SKM-1 treated with dmso at 0.1 percent for 144 hours (cell line): ENCODE results near the gene ACAT2.
A peak's percentile ranks its signal among the peaks of the same experiment; 100 is the strongest.
"Not testable (repeated sequence)": the region's sequence is repeated elsewhere in the genome, so short reads cannot be mapped to it uniquely, and the experiment has no call there.

Experiments
- DNase-seq: peaks from one replicate; lab custom pipeline; 2025; ENCODE audit not compliant: unreplicated experiment; lab: John Stamatoyannopoulos, UW

ACAT2 gene

DNA sequence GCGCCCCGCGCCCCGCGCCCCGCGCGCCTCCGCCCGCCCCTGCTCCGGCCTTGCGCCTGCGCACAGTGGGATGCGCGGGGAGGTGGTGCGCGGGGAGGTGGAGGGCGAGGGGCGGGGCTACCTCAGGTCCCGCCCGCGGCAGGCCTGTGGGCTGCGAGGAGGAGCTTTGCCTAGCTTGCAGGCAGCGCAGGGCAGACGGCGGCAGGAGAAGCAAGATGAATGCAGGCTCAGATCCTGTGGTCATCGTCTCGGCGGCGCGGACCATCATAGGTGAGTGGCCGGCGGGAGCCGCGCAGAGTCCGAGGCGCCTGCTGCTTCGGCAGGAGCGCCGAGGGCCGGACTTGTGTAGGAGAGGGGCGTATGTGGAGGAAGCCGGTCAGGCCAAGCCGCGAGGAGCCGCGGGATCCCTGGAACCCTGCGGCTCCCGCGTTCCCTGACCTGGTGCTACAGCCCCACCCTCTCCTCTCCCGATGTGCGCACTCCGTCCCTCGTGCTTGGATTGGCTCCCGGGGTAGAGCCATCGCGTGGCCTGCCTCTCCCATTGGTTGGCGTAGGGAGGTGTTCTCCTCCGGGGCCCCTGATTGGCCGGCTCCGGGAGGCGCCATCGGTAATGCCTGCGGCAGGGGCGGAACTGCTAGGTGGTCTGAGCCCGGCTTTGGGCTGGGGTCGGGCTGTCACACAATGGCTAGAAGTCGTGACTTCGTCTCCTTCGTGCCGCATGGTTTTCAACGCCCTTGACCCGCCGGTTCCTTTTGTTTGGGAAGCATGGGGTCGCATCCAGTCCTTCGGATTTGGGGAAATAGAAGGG is at the start of gene ACAT2:
Gene ACAT2, plus strand, starts transcription at position 173 of the 808 bp plus-strand sequence. Its CDS starts 43 bp downstream, at position 216.
- peak; percentile 91 for DNase-seq

DNA sequence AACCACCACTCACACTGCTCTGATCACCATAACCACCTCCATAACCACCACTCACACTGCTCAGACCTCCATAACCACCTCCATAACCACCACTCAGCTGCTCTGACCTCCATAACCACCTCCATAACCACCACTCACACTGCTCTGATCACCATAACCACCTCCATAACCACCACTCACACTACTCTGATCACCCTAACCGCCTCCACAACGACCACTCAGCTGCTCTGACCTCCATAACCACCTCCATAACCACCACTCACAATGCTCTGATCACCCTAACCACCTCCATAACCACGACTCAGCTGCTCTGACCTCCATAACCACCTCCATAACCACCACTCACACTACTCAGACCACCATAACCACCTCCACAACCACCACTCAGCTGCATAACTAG is 49.5 kb upstream of the ACAT2 start:
- not testable (repeated sequence) for DNase-seq

DNA sequence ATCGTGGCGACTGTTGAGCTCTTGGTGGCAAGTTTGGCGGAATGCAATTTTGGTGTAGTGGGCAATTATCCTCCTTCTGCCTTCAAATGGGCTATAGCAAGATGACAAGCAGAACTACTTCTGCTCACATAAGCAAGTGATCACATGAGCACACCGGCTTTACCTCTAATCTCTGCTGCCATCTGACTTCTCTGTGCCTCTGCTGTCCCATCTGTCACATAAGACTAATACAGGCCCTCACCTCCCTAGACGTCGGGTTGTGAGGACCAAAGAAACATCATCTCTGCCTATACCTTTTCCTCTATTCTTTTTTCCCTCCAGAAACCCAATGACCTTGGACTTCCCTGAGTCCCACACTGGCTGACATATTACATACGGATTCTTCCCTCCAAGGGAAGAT is 47.9 kb upstream of the ACAT2 start:
- no peak for DNase-seq

DNA sequence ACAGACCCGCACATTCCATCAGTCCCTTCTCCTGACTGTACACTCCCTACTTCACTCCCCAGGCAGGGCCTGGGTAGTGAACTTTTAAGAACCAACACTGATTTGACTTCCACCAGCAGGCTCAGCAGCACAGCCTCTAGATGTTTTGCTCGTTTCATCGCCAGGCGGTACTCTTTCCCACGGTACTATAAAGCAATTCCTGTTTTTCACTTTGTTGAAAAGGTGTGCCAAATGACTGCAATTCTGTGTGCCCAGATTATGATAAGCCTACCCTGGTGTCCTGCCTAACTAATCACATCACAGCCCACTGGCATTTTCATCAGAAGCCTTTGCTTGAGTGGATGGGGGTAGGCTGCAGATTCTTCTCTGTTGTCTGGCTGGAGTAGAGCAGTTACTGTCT is 47.4 kb upstream of the ACAT2 start:
- DNase-seq: no peak

DNA sequence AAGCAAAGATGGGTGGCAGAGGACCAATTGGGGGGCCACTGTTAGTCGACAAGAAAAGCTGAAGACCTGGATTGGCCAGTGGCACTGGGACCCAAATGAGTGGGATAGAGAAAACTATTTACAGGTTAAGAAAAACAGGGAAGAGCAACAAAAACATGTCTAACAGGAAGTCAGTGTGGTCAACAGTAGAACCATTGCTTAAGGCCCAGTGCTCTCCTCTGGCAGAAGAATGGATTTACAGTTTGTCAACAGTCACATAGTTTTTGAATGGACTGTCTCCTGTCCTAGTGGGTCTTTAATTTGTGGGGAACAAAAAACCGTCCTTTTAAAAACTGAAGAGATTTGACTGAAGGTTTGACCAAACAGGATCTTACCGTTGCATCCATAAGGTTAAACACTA is 46.7 kb upstream of the ACAT2 start:
- DNase-seq: no peak

DNA sequence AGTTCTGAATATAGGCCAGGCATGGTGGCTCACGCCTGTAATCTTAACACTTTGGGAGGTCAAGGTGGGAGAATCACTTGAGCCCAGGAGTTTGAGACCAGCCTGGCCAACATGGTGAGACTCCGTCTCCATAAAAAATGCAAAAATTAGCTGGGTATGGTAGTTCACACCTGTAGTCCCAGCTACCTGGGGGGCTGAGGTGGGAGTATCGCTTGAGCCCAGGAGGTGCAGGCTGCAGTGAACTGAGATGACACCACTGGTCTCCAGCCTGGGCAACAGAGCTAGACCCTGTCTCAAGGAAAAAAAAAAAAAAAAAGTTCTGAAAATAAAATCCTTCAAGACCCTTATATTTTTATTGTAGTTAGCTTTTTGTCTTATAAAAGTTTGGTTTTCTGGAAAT is 46.2 kb upstream of the ACAT2 start:
- no peak for DNase-seq

DNA sequence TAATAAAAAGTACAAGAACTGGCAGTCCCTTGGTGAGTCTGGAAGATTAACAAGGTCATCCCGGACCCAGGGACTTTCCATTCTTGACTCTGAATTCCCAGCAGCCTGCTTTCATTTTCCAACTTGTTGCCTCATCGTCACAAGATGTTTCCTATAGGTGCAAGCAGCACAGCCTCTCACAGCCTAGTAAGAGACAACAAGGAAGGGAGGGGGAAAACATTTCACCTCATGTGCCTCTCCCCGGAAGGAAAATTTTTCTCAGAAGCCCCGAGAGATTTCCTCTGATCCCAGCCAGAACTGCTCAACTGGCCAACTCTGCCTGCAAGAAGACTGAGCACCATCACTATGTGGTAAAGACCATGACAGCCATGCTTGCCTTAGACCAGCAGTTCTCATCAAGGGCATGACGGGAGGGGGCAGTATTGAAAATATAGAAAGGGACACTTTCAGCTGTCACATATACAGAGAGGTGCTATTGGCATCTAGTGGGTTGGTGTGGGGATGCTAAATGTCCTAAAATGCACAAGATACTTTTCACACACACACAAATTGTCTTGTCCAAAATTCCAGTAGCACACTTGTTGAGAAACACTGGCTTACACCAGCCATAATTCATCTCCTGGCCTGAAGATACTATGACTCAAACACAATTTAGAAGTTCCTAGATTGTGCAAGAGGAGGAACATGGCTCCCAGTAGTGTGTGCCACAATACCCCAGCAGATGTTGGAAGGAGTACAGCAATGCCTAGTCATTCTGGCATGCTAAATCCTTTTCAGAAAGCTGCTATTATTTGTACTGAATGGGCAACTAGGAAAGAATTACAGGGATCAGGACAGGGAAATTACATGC is 45.4 kb upstream of the ACAT2 start:
- peak; percentile 33 for DNase-seq

DNA sequence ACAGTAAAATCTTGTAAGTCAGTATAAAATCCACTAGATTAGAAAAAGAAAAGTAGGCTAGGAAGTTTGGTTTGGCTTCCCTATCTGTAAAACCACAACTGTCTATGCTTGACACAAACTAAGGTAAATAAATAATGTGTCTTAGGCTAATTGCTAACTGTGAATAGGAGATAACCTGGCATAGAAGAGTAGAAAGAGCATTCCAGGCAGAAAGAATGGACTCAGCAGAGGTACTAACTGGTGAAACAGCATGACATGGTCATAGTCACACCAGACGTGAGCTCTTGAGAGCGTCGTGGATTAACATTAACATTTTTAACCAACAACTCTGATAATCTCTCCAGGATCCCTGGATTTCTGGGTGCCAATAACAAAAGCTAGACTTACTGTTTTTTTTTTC is 43.2 kb upstream of the ACAT2 start:
- no peak for DNase-seq

DNA sequence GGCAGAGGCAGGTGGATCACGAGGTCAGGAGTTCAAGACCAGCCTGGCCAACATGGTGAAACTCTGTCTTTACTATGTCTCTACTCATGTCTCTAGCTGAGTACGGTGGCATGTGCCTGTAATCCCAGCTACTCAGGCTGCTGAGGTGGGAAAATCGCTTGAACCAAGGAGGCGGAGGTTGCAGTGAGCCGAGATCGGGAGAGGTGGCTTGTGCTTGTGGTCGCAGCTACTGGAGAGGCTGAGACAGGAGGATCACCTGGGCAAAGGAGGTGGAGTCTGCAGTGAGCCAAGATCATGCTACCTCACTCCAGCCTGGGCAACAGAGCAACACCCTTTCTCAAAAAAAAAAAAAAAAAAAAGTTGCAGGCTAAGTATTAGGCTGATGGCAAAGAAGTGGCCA is 42.6 kb upstream of the ACAT2 start:
- no peak for DNase-seq

DNA sequence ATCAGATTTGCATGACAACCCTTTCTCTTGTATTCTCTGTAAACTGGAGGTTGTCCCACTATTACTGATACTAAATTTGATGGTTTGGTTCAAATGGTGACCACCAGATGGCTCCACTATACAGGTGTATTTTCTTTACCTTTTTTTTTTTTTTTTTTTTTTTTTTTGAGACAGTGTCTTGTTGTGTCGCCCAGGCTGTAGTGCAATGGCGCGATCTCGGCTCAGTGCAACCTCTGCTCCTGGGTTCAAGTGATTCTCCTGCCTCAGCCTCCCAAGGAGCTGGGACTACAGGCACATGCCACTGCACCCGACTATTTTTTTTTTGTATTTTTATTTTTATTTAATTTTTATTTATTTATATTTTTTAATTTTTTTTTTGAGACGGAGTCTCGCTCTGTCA is 41.1 kb upstream of the ACAT2 start:
- DNase-seq: no peak

DNA sequence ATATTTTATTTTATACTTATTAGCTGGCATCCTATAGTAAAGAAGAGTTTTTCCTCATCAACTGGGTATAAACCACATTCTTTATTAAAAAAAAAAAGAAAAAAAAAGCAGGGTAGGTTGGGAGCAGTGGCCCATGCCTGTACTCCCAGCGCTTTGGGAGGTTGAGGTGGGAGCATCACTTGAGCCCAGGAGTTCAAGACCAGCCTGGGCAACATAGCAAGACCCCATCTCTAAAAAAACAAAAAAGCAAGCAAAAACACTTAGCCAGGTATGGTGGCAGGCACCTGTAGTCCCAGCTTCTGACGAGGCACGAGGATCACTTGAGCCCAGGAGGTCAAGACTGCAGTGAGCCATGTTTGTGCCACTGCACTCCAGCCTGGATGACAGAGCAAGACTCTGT is 39.9 kb upstream of the ACAT2 start:
- DNase-seq: not testable (repeated sequence)

DNA sequence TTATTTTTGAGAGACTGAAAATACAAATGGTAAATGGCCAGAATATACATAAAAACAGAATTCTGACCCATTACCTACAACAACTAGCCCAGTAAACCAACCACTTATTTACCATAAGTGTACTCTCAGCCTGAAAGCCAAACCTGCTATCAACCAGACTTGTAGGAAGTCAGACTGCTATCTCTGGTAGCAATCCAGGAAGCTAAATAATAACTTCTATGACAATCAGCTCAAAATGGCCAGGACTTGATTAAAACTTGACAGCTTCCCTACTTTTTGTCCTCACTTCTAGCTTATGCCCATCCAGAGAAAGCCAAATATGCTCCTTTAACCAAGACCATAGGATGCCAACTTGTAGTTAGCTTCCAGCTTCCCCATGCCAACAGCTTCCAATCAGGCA is 39.2 kb upstream of the ACAT2 start:
- no peak for DNase-seq

DNA sequence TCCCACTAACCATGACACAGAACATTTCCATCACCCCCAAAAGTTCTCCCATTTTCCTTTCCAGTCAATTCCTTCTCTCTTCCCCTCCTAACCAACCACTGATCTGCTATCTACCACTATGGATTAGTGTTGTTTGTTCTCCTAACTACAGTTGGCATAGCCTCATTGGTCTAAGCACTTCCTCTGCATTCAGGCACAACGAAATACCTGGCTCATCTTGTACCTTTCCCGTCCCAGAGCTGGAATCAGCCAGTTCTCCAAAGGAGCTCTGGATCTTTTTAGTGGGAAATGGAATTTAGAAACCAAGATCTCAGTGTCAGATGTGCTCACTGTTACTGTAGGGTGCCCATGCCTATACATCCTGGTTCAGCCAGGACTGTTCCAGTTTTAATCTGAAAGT is 38.6 kb upstream of the ACAT2 start:
- no peak for DNase-seq

DNA sequence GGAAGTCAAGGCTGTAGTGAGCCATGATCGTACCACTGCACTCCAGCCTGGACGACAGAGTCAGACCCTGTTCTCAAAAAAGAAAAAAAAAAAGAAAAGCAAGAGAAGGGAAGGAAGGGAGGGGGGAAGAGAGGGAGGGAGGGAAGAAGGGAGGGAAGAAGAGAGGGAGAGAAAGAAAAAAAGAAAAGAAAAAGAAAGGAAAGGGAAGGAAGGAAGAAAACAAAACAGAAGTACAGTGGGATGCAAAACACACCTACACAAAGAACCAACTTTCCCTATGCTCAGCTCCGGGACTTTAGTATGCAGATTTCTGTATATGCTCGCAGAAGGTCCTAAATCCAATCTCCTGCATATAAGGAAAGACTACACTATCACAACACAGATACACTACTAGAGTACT is 37.1 kb upstream of the ACAT2 start:
- no peak for DNase-seq

DNA sequence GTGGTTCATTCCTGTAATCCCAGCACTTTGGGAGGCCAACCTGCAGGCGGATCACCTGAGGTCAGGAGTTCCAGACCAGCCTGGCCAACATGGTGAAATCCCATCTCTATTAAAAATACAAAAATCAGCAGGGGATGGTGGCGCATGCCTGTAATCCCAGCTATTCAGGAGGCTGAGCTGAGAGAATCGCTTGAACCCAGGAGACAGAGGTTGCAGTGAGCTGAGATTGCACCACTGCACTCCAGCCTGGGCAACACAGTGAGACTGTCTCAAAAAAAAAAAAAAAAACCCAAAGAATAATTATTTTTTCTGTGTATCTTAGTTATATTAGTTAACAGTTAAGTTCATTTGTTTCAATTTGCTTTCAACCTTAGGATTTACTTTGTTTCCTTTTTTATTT is 36.6 kb upstream of the ACAT2 start:
- not testable (repeated sequence) for DNase-seq

DNA sequence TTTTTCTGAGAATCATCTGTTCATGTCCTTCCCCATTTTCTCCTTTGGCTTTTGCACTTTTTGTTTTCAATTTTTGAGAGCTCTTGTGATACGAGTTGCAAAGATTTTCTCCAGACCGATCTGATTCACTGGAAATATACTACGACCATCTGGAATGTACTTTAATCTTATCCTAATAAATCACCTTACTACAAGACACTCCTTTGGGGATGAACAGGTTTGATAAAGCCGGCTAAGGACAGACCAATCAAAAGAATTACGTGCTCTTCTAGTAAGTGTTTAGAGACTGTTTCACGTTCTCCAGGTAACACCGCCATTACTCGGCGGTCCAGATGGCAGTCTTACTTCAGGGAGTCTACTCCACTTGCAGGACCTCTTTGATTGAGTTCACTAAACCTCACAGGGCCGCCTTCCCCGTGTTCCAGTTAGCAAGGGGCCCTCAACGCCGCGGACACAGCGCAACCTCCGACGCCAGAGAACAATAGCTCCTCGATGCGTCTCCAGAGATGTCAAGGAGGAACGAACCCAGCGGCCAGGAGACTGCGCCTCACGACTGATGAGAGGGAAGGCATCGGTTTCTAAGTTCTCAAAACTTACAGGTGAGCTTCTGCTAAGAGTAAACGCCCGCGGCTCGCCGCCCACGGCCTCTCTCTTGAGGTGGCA is 35.5 kb upstream of the ACAT2 start:
- DNase-seq: no peak

DNA sequence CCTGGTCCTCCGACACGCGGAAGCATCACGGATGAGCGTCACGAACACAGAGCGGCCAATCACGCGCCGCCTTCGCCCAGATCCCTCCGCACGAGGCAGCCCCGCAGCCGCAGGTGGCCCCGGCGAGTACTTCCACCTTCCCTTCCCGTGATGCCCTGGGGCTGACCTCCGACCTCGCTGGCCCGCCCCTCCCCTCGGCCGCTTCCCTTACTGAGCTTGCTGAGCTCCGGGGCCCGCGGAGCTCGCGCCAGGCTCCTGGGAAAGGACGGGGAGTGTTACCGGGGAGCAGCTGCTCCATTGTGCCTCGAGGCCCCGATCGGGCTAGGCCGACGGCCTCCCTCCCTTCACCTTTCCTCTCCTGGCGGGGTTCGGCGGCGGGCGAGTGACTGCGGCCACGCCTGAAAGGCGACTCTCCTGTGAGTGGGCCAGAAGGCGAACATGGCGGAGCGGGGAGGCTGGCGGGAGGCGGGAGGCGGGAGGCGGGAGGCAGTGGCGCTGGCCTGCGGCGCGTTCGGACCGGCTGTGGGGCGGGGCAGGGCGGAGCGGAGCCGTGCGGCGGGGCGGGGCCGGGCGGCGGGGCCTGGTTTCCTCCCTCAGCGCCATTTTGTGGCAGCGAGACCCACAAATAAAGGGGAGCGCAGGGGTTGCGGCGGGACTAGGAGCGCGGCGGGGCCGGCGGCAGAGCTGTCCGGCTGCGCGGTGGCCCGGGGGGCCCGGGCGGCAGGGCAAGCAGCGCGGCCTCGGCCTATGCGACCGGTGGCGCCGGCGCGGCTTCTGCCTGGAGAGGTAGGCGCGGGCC is 34.7 kb upstream of the ACAT2 start, which contains the start of gene WTAP:
Gene WTAP, plus strand, starts transcription at position 589 of the 799 bp plus-strand sequence. CDS start 8,760 bp downstream, outside the sequence.
- peak; percentile 98 for DNase-seq

DNA sequence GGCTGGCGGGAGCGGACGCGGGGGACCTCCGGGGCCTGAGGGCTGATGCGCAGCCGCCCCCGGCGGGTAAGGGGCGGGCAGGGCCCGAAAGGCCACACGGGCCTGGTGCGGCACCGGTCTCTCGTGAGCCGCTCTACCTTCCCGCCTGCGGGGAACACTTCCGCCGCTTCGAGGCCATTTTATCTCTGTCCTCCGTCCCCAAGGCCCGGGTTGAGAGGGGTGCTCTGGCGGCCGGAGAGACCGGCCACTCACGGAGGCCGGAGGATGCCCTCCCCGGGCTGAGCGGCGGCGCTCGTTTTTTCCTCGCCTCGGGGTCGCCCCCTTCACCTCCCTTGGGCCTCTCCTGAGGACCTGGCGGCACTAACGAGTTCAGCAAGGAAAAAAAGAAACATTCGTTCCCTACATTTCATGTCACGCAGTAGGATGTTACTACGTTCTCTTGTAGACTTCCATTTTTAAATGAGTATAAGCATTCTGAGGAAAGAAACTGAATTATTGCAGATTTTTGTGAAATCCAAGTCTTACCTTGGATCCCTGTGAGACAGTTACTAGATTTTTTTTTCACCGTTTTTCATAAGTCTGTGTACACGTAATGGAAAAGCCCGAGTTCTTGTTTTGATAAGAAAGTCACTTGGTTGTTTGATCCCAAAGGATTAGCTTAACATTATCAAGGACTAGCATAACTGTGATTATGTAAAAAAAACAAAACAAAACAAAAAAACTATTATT is 34.0 kb upstream of the ACAT2 start:
- no peak for DNase-seq

DNA sequence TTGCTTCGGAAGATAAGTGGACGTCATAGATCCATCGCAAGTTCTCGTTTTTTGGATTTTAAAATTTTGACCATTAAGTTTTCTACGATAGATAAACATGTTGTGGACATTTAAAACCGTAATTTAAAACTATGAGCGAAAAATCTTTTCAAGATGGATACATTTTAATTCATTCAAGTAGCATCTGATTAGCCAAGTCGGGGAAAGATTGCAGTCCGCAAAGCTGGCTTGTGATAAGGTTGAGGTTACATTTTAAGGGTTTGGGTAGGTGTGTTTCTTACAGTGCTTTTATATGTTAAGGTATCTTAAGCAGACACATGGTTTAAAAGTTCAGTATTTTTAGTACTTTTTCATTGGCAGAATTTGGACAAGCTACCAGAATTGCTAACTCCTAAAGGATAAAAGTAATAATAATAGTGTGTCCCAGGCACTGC is 33.3 kb upstream of the ACAT2 start:
- DNase-seq: no peak
